ENCODE data around the gene RAB3GAP2. TPM values are rescaled to one million over a fixed set of nuclear protein-coding genes. Genes with fewer than 3 reads are reported as not detected.

RAB3GAP2 gene
- total RNA-seq, 4 donors from 2014 or later: 13.8 to 28.0 (median 20.4) TPM

- DNase-seq: no peak
- WGBS, 2 donors: 88 to 93% methylated on average over 2 of the region's 2 CpGs
- no peaks in the 10 kb centered on the region for H3K4me1 ChIP-seq
- peaks cover under 1 to 91% (median 14%) of the 10 kb centered on the region in 3 donors for H3K36me3 ChIP-seq
- intact Hi-C loops (cut with DNase I): no loop called here
- H3K9me3 ChIP-seq: no peaks in the 10 kb centered on the region
- H3K27ac ChIP-seq: no peak overlapping the region
- no peak overlapping the region for H3K4me3 ChIP-seq
- no peaks in the 10 kb centered on the region for H3K27me3 ChIP-seq
- TF ChIP-seq CTCF (IDR thresholded peaks at IDR 0.05): no peak
- TF ChIP-seq POLR2A (IDR thresholded peaks at IDR 0.05): no peak
Measured at GRCh38 chr1:220186752-220187151, 85.5 kb downstream of the RAB3GAP2 start.

- intact Hi-C loops (cut with DNase I): no loop called here
- Histone ChIP-seq H3K27me3 (no peaks in the 10 kb centered on the region), H3K9me3 (no peaks in the 10 kb centered on the region), H3K27ac (no peak overlapping the region), H3K4me1 (no peaks in the 10 kb centered on the region), H3K4me3 (no peak overlapping the region), H3K36me3 (peaks cover 0 to 91% (median 11%) of the 10 kb centered on the region in 3 donors)
- no peak for DNase-seq
- TF ChIP-seq CTCF (IDR thresholded peaks at IDR 0.05) (no peak), POLR2A (IDR thresholded peaks at IDR 0.05) (no peak)
- 56 to 80% methylated on average over 1 of the region's 1 CpG for WGBS, 2 donors
Measured at GRCh38 chr1:220184506-220184905, 87.7 kb downstream of the RAB3GAP2 start.

- Histone ChIP-seq H3K4me1 (no peaks in the 10 kb centered on the region), H3K36me3 (peaks cover 0 to 87% (median 5%) of the 10 kb centered on the region in 3 donors), H3K9me3 (no peaks in the 10 kb centered on the region), H3K27ac (no peak overlapping the region), H3K27me3 (no peaks in the 10 kb centered on the region), H3K4me3 (no peak overlapping the region)
- DNase-seq: no peak
- TF ChIP-seq CTCF (IDR thresholded peaks at IDR 0.05): no peak
- TF ChIP-seq POLR2A (IDR thresholded peaks at IDR 0.05): no peak
- 85 to 86% methylated on average over 2 of the region's 2 CpGs for WGBS, 2 donors
- intact Hi-C loops (cut with DNase I): no loop called here
Measured at GRCh38 chr1:220182656-220183055, 89.6 kb downstream of the RAB3GAP2 start.

DNA sequence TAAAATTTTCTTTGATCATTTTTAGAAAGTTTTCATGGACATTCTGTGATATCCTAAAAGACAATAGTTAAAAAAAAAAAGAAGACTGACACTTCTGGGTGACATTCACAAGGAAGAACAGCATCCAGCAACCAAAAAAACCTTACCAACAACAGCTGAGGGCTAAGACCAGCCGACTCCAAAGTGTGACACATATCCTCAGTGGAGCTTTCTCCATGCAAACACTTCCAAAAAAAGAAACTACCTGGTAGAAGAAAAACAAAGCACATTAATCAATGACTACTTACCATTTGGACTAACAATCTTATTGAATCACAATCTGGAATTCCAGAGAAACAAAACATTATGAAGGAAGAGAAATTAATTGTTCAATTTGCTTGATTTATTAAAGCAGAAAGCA lies 90.1 kb downstream of the RAB3GAP2 start:
- TF ChIP-seq CTCF (IDR thresholded peaks at IDR 0.05): no peak
- Histone ChIP-seq H3K9me3 (no peaks in the 10 kb centered on the region), H3K4me1 (no peaks in the 10 kb centered on the region), H3K27ac (no peak overlapping the region), H3K4me3 (no peak overlapping the region), H3K27me3 (no peaks in the 10 kb centered on the region), H3K36me3 (peaks cover 0 to 86% (median 5%) of the 10 kb centered on the region in 3 donors)
- intact Hi-C loops (cut with DNase I): no loop called here
- no peak for DNase-seq
- WGBS, 2 donors: 68 to 79% methylated on average over 1 of the region's 1 CpG

- no peak overlapping the region for H3K4me3 ChIP-seq
- H3K4me1 ChIP-seq: no peaks in the 10 kb centered on the region
- no peak for DNase-seq
- no peaks in the 10 kb centered on the region for H3K9me3 ChIP-seq
- H3K27me3 ChIP-seq: no peaks in the 10 kb centered on the region
- intact Hi-C loops (cut with DNase I): no loop called here
- peaks cover 0 to 88% (median 5%) of the 10 kb centered on the region in 3 donors for H3K36me3 ChIP-seq
- TF ChIP-seq CTCF (IDR thresholded peaks at IDR 0.05) (no peak), POLR2A (IDR thresholded peaks at IDR 0.05) (no peak)
- no peak overlapping the region for H3K27ac ChIP-seq
- WGBS, 2 donors: no CpG with 5 or more reads among the region's 1 CpG
Measured at GRCh38 chr1:220176540-220176939, 95.7 kb downstream of the RAB3GAP2 start.

All from esophagus squamous epithelium (tissue), 5 donors.